Breast epithelium (tissue), 3 donors: Measurements from ENCODE around the gene ANTXR1.

Experiments
- CTCF ChIP-seq, 3 donors: fragments of 450-650 bp; IDR thresholded peaks; one replicate each; pipeline ENCODE4 v1.5.1; 2016 to 2017; ENCODE audit warnings: antibody characterized with exemption in 3 of 3, mild to moderate bottlenecking in 3 of 3, moderate library complexity in 3 of 3
- POLR2A ChIP-seq: fragments of 450-650 bp; IDR thresholded peaks from one replicate; pipeline ENCODE4 v1.6.1; 2016; ENCODE audit warnings: antibody characterized with exemption, mild to moderate bottlenecking, moderate library complexity
- POLR2AphosphoS5 ChIP-seq, 3 donors: sonication (generic); formaldehyde crosslinking; IDR thresholded peaks; one replicate each; pipeline ENCODE4 v1.6.1; 2017; ENCODE audit warnings: antibody characterized with exemption in 3 of 3

- TF ChIP-seq CTCF (IDR thresholded peaks at IDR 0.05): no peak
- no peak for TF ChIP-seq POLR2A
- TF ChIP-seq POLR2AphosphoS5 (IDR thresholded peaks at IDR 0.05): no peak
These were observed 141.1 kb downstream of the ANTXR1 start for GRCh38 chr2:69154106-69154505.
